Hepatic stellate cell (primary cell): ENCODE measurements around the gene DNAJB6.

Experiments
- DNase-seq: peaks from one replicate; pipeline ENCODE4 v3.0.0; 2011; ENCODE audit warnings: low spot score

Gene DNAJB6

DNA sequence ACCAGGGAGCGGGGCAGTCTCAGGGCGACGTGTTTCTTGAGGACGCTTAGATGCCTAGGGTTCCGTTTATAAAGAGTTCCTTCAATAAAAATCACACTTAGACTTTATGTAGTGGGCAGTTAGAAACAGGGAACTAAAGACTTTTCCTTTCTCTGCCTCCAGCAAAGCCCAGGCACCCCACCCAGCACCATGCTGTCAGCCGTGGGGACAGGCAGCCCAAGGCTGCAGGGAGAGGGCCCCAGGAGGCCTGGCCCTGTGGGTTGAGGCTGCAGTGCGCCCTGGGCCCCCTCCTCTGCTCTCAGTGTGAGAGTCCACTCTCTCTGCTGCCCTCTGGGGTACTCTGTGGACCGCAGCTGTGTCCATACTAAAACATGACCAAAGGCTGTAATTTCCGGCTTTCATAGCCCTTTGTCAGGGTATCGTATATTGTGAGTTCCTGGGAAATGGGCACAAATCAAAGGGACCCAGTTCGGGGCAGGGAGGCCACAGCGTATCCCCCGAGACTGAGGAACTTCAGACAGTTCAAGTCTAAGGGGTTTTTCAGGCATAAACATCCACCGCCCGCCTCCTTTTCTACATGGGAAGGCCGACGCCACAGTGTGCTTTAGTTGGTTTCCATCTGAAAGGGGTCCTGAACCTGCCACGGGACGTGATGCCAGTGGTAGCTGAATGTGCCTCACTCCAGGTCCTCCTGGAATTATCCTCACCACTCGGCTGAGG, 59.7 kb downstream of the DNAJB6 start:
- no peak for DNase-seq

DNA sequence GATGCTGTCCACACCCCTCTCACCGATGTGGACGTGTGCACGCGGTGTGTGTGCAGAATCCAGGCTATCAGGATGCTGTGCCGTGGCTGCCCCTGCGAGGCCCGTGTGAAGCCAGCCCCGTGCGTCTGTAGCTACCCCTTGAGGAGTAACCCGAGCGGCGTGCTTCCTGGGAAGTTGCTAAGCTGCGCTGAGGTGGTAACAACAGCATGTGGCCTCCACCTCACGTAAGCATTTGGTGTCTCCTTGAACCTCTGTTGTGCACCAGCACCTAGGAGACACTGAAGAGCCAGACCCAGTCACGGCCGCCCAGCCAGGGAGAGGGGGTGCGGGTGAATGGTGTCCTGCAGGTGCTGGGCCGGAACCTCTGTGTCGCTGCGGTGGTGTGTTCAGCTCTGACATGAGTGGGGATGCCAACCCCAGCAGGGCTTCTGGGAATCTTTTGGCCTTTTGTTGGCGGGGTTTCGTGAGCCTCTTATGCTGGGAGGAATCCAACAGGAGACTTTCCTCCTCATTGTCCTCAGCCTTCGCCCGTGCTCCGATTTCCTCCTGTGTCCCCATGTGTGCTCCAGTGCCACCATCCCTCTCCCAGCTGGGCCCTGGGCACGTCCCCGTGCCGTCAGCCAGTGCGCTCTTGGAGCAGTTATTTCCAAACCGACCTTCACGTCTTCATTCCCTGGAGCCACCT, 60.4 kb downstream of the DNAJB6 start:
- DNase-seq = no peak

DNA sequence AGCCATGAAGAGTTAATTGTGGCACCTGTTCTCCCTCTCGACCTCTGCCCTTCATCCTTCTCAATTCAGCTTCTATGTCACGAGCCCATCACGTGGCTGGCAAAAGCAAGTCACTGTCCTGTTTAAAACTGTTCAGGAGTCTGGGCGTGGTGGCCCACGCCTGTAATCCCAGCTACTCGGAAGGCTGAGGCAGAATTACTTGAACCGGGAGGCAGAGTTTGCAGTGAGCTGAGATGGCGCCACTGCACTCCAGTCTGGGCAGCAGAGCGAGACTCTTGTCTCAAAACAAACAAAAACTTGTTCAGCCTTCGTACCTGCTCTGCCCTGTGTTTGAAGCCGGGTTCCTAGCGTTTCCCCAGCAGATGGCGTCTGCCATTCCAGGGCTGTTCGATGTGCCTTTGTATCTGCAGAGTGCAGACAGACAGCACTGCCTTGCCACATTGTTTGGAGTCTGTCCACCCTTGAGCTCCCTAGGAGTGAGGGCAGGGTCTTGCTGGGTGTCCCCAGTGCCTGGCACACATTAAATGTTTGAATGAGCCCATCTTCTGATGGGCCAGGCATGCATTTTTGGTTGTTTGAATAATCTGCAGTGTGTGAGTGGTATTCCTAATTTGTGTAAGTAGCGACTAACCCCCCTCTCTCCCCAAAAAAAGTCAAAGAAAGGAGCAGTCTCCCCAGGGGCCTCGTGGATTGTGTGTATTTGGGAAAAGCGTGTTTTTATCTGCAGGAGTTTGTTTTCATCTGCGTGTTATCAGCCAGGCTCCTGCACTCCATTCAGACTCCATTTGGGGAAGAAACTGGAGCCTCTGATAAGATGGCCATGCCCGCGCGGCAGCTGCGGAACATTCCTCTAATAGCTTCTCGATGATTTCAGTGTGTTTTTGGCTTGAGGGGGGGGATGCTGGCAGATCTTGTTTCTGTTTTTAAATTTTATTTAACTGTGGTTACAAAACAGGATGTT, 61.2 kb downstream of the DNAJB6 start:
- DNase-seq = peak; percentile 86

DNA sequence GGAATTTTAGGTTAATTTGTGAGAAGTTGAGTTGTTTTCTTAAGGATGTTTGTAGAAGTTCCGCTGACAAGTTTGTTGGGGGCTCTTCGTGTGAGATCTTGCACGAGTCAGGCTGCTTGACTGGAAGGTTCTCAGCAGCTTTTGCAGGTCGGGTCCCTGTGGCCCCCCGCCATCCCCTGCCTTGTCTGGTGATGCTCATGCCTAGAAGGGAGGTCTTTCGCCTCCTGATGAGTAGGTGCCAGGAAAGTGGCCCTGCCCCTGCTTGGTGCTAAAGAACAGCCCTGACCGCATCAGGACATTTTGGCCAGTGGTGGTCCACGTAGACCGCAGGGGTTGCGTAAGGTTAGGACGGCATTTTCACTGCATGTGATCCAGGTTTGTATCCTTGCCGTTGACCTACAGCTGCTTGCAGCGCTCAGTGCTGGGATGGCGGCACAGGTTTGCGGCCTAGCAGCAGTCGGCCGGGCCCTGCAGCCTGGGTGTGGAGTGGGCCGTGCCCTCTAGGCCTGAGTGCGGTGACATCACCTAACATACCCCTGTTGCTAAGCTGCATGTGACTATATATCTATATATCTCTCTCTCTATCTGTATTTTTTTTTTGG, 62.4 kb downstream of the DNAJB6 start:
- no peak for DNase-seq

DNA sequence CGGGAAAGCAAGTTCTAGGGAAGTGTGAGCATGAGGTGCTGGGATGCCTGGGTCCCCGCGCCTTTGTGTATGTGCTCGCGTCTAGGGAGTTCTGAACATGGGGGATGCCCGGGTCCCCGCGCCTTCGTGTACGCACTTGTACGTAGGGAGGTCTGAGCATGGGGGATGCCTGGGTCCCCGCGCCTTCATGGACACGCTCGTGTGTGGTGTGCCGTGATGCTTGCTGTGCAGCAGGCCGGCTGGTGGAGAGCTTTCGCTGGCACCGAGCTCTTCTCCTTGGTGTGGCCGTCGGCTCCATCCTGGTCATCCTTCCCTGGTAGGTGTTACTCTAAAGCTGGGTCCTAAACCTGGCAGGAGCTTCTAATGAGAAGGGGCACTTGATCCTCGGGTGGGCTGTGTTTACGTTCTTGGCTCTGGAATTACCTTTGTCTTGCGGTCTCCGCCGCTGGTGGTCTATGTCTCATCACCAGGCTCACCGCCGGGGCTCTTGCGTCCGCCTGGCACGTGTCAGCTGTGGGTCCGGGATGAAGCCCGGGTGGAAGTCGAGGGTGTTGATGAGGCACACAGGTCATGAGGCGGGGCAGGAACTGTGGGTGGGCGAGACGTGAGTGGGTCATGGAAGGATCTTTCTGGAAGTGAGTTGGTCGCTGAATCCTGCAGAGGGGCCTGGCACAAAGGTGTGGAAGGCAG, 63.5 kb downstream of the DNAJB6 start:
- no peak for DNase-seq

DNA sequence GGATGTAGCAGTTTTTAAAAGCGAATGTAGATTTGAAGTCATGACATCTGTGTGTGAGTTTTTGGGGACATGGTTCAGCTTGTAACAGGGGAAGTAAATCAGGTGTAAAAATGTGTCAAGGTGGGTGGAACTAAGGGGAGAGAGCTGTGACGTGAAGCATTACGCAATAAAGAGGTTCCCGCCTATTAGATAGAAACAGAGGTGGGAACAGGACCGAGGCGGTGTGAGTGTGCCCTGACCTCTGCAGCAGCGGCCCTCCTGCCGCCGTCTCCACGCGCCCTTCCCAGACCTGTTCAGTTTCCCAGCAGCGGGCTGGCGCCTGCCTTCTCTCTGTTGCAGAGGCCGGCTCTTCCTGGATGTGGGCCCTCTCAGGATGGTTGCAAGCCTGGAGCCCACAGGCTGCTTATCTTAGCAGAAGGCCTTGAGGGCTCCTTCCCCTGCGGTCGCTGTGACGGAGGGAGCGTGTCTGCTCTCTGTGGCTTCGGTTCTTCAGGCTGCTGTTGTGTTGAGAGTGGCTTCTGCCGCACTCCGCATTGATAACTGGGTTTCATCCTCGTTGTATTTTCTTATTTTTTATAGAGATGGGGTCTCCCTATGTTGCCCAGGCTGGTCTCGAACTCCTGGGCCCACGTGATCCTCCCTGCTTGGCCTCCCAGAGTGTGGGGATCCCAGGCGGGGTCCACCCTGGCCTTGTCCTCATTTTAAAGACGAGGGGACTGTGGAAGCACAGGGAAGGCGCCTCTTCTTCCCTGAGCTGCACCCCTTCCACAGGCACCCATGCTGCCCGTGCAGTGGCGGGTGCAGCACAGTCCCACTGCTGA, 65.0 kb downstream of the DNAJB6 start:
- DNase-seq = no peak

DNA sequence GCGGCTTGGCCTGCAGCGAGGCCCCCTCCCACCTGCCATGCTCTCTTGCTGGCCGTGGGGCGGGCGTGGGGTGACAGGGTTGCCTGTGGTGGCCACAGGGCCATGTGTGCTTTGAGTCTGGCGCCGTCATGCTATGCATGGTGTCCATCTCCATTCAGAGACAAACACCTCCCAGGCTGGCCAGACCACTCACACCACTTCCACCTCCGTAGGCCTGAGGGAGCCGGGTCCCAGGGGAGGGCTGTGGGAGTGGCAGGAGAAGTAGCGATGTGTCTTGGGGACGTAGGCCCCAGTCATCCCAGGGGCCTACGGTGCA, 65.5 kb downstream of the DNAJB6 start:
- no peak for DNase-seq

DNA sequence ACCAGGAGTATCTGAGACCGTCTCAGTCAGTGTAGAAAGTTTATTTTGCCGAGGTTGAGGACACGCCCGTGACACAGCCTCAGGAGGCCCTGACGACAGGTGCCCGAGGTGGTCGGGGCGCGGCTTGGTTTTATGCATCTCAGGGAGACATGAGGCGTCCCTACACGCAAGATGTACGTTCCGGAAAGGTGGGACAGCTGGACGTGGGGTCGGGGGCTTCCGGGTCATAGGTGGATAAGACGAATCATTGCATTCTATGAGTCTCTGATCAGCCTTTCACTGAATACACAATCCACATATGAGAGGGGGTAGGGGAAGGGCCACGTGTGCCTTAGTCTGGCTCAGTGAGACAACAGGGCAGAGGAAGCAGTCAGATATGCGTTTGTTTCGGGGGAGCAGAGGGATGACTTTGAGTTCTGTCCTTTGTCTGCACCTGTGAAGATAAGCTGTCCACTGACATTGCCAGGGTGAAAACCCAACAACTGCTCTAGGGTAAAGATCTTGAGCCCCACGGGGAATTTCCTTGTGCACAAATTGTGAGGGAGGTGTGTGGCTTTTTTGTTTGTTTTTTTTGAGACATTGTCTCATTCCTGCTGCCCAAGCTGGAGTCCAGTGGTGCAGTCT, 66.2 kb downstream of the DNAJB6 start:
- no peak for DNase-seq

DNA sequence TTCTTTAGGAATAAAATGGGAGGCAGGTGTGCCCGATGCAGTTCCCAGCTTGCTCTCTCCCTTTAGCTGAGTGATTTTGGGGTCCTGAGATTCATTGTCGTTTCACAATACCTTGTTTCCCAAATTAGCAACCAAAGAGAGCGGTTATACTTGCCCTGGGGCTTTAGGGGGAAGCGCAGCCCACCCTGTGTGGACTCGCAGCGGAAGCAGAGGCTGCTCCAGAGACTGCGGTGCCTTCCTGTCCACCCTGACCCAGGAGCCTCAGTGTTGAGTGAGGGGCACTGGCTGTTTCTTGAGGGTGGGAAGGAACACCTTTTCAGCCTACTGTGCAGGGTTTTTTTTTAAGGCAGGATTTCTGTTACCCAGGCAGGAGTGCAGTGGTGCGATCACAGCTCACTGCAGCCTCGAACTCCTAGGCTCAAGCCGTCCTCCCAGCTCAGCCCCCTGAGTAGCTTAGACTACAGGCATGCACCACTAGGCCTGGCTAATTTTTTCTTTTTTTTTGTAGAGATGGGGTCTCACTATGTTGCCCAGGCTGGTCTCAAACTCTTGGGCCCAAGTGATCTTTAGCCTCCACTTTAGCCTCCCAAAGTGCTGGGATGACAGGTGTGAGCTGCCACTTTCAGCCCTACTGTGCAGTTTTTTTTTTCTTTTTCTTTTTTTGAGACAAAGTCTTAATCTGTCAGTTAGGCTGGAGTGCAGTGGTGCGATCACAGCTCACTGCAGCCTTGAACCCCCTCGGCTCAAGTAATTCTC, 67.0 kb downstream of the DNAJB6 start:
- DNase-seq = no peak

DNA sequence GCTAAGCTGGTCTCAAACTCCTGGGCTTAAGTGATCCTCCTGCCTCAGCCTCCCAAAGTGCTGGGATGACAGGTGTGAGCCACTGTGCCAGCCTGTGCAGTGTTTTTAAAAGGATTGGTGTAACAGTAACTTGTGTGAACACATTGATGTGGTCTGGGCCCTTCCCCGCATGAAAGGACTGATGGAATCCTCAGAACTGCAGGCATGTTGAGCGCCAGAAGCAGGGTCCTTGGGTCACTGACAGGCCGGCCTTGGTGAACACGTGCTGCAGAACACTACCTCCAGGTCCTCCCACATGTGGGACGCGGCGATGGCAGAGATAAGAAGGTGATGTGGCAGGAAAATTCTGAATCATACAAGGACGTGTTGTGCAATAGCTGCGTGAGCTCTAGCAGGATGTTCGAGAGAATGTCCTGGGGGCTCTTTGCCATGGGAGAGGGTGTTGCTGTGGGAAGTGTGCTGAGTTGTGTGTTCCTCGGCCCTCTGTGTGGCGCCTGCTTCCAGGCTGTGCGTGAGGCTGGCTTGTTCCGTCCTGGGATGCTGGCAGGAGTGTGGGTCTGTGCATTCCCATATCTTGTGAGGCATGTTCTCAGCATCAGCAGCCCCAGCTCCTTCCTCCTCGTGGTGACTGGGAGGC, 68.2 kb downstream of the DNAJB6 start:
- peak; percentile 82 for DNase-seq

DNA sequence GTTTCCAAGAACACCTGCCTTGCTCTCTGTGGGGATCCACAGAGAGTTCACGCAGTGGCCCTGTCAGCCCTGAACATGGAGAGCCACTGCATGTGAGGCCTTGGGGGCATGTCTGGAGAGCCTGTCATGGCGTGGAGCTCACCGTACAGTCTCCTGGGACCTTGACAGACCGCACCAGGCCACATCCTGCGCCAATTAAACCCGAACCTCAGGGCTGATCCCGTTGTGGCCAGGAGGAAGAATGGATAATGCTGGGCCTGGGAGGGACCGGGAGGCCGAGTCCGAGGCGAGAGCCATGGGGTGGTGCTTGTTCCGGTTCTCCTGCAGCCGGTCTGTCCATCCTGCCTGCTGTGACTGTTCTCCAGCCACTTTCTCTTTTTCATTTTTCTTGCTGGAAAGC, 68.7 kb downstream of the DNAJB6 start:
- no peak for DNase-seq

DNA sequence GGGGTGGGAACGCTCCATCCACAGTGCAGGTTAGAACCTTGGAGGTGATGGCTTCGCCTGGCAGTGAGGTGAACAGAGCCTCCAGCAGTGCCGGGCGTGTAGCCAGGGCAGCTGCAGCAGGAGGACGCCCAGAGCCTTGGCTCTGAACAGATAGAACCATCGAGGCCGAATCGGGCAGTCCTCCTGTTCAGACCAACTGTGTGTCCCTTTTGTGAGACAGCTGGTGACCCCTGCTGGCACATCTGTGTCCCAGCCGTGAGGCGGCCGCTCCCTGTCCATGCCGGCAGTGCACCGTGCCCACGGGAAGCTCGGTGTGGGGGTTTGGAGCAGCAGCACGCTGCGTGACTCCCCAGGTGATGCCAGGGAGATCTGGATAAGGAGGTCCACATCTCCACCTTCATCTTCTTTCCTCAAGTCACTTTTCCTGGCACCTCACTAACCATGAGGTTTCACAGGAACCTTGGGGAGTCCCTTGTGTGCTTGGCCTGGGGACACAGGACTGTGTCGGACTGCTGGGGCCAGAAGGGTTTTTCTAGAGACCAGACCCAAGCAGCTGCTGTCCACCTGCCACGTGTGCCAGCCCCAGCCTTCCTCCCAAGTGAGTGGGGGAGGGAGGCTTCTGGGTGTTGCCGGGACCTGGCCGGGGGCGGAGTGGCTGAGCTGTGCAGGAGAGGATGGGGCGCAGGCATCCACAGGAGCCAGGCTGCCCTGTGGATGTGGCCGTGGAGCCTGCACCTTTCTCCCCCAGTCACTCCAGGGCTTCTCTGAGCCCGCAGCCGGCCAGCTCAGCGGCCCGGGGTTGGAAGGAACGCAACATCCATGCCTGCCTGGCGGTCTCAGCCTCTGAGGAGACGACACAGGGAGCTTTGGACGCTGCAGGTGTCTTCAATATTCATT, 69.4 kb downstream of the DNAJB6 start:
- no peak for DNase-seq

DNA sequence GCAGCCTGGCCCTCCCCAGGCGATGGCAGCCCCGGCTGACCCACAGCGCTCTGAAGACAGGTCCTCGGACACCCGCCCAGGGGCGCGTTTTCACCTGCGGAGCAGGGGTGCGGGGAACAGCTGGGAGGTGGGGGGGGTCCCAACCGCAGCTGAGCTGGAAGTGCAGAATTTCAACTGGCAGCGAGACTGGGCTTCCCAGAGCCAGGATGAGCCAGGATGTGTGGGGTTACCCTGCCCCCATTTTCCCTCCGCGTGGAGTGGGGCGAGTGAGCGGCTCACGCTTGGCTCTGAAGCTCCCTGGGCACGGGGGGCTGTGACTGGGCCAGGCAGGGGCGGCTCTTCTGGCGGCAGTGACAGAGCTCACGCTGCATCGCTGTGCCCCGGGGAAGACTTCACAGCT, 70.2 kb downstream of the DNAJB6 start:
- DNase-seq = no peak

DNA sequence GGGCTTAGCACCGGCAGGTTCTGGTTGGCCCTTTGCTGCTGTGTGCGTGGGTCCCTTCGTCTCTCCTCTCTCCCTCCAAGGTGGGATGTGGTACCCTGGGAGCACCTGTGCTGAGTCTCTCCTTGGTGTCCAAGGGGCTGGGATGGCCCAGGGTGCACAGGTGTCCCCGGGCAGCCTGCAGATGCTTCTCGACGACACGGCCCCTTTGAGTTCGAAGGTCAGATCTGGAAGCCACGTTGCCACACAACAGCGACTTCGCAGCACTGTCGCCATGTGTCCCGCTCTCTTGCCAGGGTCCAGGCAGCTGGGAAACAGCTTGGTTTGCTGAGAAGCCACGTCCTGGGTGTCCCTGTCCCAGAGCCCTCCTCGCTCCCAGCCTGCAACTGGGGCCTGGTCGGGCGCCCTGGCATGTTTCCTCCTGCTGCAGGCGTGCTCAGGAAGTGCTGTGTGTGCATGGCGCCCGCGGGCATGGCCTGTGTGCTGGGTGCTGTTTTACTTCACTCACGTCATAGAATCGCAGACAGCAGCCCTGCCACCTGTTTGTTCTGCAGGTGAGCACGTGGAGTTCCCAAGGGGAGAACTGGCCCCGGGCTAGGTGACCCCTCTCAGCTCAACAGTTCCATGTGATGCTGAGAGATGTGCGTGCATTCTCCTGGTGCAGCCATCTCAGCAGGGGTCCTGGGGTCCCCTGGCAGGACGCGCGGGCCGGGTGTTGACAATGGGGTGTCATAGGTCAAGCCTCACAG, 70.9 kb downstream of the DNAJB6 start:
- no peak for DNase-seq

DNA sequence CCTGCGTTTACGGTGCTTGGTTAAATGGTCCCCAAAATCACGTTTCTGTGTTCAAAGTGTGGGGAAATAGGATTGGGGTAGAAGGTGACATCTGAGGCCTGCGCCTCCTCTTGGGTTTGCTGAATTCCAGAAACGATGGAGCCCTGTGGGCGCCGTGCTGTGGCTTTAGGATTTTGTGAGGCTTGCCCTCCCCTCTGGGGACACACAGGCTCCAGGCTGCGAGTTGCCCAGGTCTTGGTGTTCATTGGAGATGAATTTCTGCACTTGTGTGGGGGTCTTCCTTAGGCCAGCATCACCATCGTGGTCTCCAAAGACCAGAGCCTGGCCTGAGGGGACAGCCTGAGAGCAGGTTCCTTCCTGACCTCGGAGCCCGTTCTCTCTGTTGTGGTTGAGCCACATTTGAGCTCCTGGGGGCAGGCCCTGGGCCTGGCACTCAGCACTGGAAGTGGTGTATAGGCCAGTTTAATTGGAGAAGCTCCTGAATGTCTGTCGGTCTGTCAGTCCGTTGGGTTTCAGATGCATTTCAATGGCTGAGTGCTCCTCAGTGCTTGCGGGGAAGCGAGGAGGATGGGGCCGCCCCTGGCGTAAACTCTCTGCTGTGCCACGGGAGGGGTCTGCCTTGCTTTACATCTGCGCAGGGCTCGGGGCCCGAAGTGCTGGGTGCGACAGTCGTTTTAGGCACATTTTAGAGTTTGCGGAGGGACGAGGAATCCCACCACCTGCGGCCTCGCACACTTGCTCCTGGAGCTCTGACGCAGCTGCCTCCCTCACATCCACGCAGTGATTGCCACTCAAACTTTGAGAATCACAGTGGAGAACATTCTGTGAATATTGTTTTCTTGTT, 71.7 kb downstream of the DNAJB6 start:
- no peak for DNase-seq

DNA sequence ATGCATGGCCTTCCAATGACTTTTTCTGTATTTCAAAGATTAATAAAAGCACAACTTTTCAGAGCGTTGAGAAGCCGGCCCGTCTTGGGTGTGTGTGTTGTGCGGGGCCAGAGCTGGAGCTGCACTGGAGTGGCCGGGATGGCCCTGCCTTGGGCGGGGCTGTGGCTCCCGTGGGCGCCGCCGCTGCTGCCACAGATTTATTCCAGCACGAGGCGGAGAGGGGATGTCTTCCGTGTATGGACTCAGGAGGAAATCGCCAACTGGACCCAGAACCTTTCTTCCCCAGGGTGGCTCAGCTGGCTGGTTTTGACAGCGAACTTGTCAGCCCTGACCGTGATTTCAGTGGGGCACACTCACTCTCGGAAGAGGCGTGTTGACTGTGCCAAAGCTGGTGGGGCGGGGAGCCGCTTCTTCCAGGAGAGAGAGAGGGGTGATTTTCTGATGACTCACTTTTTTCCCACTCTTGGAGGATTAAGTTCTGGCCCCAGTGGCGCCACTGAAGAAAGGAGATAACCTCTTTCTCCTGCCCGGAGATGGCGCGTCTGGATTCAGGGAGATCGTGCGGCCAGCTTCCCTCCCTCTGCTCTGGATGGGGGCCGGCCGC, 72.4 kb downstream of the DNAJB6 start:
- DNase-seq = no peak
